HG02588 (cell line): ENCODE data around the gene PRAMEF5.
"Not testable (repeated sequence)": the region's sequence is repeated elsewhere in the genome, so short reads cannot be mapped to it uniquely, and the experiment has no call there.

ENCODE experiments used
- ATAC-seq: cut with Tn5 transposase; IDR thresholded peaks from one replicate; pipeline ENCODE4 v1.9.1; 2021; ENCODE audit warnings: mild to moderate bottlenecking, moderate library complexity; ENCODE audit not compliant: unreplicated experiment

PRAMEF5 gene

GRCh38 chr1:13265124-13265523 lies 11.1 kb downstream of the PRAMEF5 start:
- ATAC-seq: not testable (repeated sequence)

DNA sequence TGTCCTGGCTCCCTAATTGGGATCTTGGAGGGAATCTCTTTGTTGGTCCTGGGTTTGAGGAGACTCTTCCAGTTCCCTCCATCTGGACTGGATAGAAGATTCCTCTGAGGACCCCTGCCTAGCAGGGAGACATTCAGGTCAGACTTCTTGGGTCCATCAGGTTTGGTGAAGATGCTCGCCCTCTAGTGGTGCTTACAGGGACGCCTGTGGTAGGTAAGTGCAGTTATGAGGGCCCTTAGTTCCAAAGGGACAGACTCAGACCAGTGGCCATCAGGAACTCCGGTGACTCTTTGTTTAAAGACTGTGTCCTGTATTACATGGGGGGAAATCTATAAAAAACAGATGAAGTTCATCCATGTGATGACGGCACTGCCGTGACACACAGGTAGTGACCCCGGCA lies 23.0 kb downstream of the PRAMEF5 start:
- ATAC-seq: not testable (repeated sequence)

GRCh38 chr1:13279617-13280016 lies 25.6 kb downstream of the PRAMEF5 start:
- ATAC-seq: not testable (repeated sequence)

GRCh38 chr1:13285037-13285436 lies 31.0 kb downstream of the PRAMEF5 start, which contains the start of gene PRAMEF8:
PRAMEF8 (minus strand) TSS chr1:13285137; CDS start chr1:13284091, 1,046 bp downstream.
- not testable (repeated sequence) for ATAC-seq

GRCh38 chr1:13289030-13289429 lies 35.0 kb downstream of the PRAMEF5 start:
- not testable (repeated sequence) for ATAC-seq

GRCh38 chr1:13297216-13297931 lies 43.4 kb downstream of the PRAMEF5 start:
- not testable (repeated sequence) for ATAC-seq

DNA sequence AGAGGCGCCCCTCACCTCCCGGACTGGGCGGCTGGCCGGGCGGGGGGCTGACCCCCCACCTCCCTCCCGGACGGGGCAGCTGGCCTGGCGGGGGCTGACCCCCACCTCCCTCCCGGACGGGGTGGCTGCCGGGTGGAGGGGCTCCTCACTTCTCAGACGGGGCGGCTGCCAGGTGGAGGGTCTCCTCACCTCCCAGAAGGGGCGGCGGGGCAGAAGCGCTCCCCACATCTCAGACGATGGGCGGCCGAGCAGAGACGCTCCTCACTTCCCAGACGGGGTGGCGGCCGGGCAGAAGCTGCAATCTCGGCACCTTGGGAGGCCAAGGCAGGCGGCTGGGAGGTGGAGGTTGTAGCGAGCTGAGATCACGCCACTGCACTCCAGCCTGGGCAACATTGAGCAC lies 44.7 kb downstream of the PRAMEF5 start:
- not testable (repeated sequence) for ATAC-seq

GRCh38 chr1:13302197-13302596 lies 48.2 kb downstream of the PRAMEF5 start:
- ATAC-seq: not testable (repeated sequence)

GRCh38 chr1:13303239-13303638 lies 49.2 kb downstream of the PRAMEF5 start, which contains the start of gene PRAMEF33:
PRAMEF33 (plus strand) TSS chr1:13303539; CDS start chr1:13305955, 2,416 bp downstream.
- not testable (repeated sequence) for ATAC-seq
